H9 (cell line): ENCODE measurements around the gene SMC3. TPM values are rescaled to one million over a fixed set of nuclear protein-coding genes. Genes with fewer than 3 reads are reported as not detected.

Experiments used
- DNase-seq: peaks from one replicate; pipeline ENCODE4 v3.0.0-alpha.2; 2017
- H2AFZ ChIP-seq: one replicate; pipeline ENCODE4 v1.6.1; 2013; ENCODE audit warnings: mild to moderate bottlenecking, low read length, control low read depth, moderate library complexity
- H2AK5ac ChIP-seq: 2 replicates; pipeline ENCODE4 v1.6.1; 2013; ENCODE audit warnings: low read length, control low read depth, mixed read lengths; ENCODE audit not compliant: insufficient read length
- H2BK120ac ChIP-seq: one replicate; pipeline ENCODE4 v1.6.1; 2013; ENCODE audit warnings: low read depth, mild to moderate bottlenecking, low read length, control low read depth, inconsistent platforms; ENCODE audit not compliant: poor library complexity, severe bottlenecking
- H2BK12ac ChIP-seq: 2 replicates; pipeline ENCODE4 v1.6.1; 2013; ENCODE audit warnings: low read length, control low read depth, mixed read lengths, low read depth; ENCODE audit not compliant: insufficient read length
- H2BK15ac ChIP-seq: 2 replicates; pipeline ENCODE4 v1.6.1; 2013; ENCODE audit warnings: low read depth, low read length, control low read depth
- H2BK20ac ChIP-seq: one replicate; pipeline ENCODE4 v1.6.1; 2013; ENCODE audit warnings: low read depth, mild to moderate bottlenecking, low read length, control low read depth, inconsistent platforms; ENCODE audit not compliant: poor library complexity, severe bottlenecking
- H2BK5ac ChIP-seq: 2 replicates; pipeline ENCODE4 v1.6.1; 2013; ENCODE audit warnings: low read length, control low read depth, mixed read lengths; ENCODE audit not compliant: insufficient read length
- H3K14ac ChIP-seq: 2 replicates; pipeline ENCODE4 v1.6.1; 2013; ENCODE audit warnings: low read length, control low read depth; ENCODE audit not compliant: insufficient read depth
- H3K18ac ChIP-seq: 2 replicates; pipeline ENCODE4 v1.6.1; 2013; ENCODE audit warnings: low read depth, mild to moderate bottlenecking, mixed read lengths, low read length, control low read depth; ENCODE audit not compliant: insufficient read length
- H3K23ac ChIP-seq: 2 replicates; pipeline ENCODE4 v1.6.1; 2013; ENCODE audit warnings: low read length, control low read depth, mixed read lengths, low read depth; ENCODE audit not compliant: insufficient read length
- H3K23me2 ChIP-seq: 2 replicates; pipeline ENCODE4 v1.6.1; 2013; ENCODE audit warnings: low read depth, mild to moderate bottlenecking, mixed read lengths, low read length, control low read depth; ENCODE audit not compliant: insufficient read length, poor library complexity, severe bottlenecking
- H3K27ac ChIP-seq: 2 replicates; pipeline ENCODE4 v1.5.1; 2013; ENCODE audit warnings: low read length, control low read depth, mixed read lengths, low read depth; ENCODE audit not compliant: insufficient read length
- H3K27me3 ChIP-seq: 2 replicates; pipeline ENCODE4 v1.6.1; 2013; ENCODE audit warnings: low read length, control low read depth, inconsistent platforms; ENCODE audit not compliant: insufficient read depth
- H3K4ac ChIP-seq: 2 replicates; pipeline ENCODE4 v1.6.1; 2013; ENCODE audit warnings: low read depth, mild to moderate bottlenecking, control low read depth, inconsistent platforms, low read length, moderate library complexity
- H3K4me1 ChIP-seq: 2 replicates; pipeline ENCODE4 v1.6.1; 2013; ENCODE audit warnings: low read length, control low read depth, inconsistent platforms; ENCODE audit not compliant: insufficient read depth
- H3K4me2 ChIP-seq: 2 replicates; pipeline ENCODE4 v1.6.1; 2013; ENCODE audit warnings: low read length, control low read depth, mixed read lengths; ENCODE audit not compliant: insufficient read length, insufficient read depth
- H3K56ac ChIP-seq: 2 replicates; pipeline ENCODE4 v1.6.1; 2013; ENCODE audit warnings: low read depth, mild to moderate bottlenecking, mixed read lengths, low read length, control low read depth; ENCODE audit not compliant: insufficient read length
- H3K79me1 ChIP-seq: 2 replicates; pipeline ENCODE4 v1.6.1; 2013; ENCODE audit warnings: low read depth, mild to moderate bottlenecking, moderate library complexity, low read length, control low read depth, inconsistent platforms; ENCODE audit not compliant: insufficient read depth, poor library complexity, severe bottlenecking
- H3K79me2 ChIP-seq: 2 replicates; pipeline ENCODE4 v1.6.1; 2013; ENCODE audit warnings: low read length, control low read depth, inconsistent platforms; ENCODE audit not compliant: insufficient read depth
- H3K9ac ChIP-seq: 2 replicates; pipeline ENCODE4 v1.6.1; 2013; ENCODE audit warnings: low read length, control low read depth, mixed read lengths; ENCODE audit not compliant: insufficient read length; ENCODE audit errors: extremely low read depth
- H3K9me3 ChIP-seq: one replicate; pipeline ENCODE4 v1.6.1; 2013; ENCODE audit warnings: low read depth, low read length, inconsistent platforms; ENCODE audit not compliant: control insufficient read depth
- H3T11ph ChIP-seq: one replicate; pipeline ENCODE4 v1.6.1; 2013; ENCODE audit warnings: mild to moderate bottlenecking, low read length, control low read depth, inconsistent platforms
- H4K20me1 ChIP-seq: one replicate; pipeline ENCODE4 v1.6.1; 2013; ENCODE audit not compliant: control insufficient read depth, insufficient read length, insufficient read depth
- H4K5ac ChIP-seq: 2 replicates; pipeline ENCODE4 v1.6.1; 2013; ENCODE audit warnings: low read depth, mild to moderate bottlenecking, mixed read lengths, low read length, control low read depth; ENCODE audit not compliant: insufficient read length
- H4K8ac ChIP-seq: replicated peaks from 2 replicates; pipeline ENCODE4 v1.6.1; 2013; ENCODE audit warnings: low read length, control low read depth, mixed read lengths, low read depth; ENCODE audit not compliant: insufficient read length
- H4K91ac ChIP-seq: 2 replicates; pipeline ENCODE4 v1.6.1; 2013; ENCODE audit warnings: low read depth, mild to moderate bottlenecking, moderate library complexity, mixed read lengths, low read length, control low read depth; ENCODE audit not compliant: insufficient read length
- H3K27ac Mint-ChIP-seq, 3 experiments: 2 replicates in 2 of 3; 3 replicates in 1 of 3; pipeline ENCODE4 v1.8.0; 2020 to 2021; ENCODE audit warnings: mixed read lengths in 3 of 3, mild to moderate bottlenecking in 1 of 3, moderate library complexity in 1 of 3
- H3K27me3 Mint-ChIP-seq: 2 replicates; pipeline ENCODE4 v1.8.0; 2021; ENCODE audit warnings: low read depth, mild to moderate bottlenecking, moderate library complexity, mixed read lengths
- H3K36me3 Mint-ChIP-seq, 3 experiments: 2 replicates in 2 of 3; 3 replicates in 1 of 3; pipeline ENCODE4 v1.8.0; 2020 to 2021; ENCODE audit warnings: low read depth in 3 of 3, mixed read lengths in 3 of 3; ENCODE audit not compliant: insufficient read depth in 1 of 3
- H3K4me1 Mint-ChIP-seq, 2 experiments: 2 replicates each; pipeline ENCODE4 v1.8.0; 2020; ENCODE audit warnings: mixed read lengths in 2 of 2
- H3K4me3 Mint-ChIP-seq, 2 experiments: 2 replicates in 1 of 2; 3 replicates in 1 of 2; pipeline ENCODE4 v1.8.0; 2020 to 2021; ENCODE audit warnings: mild to moderate bottlenecking in 2 of 2, mixed read lengths in 2 of 2, moderate library complexity in 1 of 2
- H3K9me3 Mint-ChIP-seq, 2 experiments: 2 replicates in 1 of 2; 3 replicates in 1 of 2; pipeline ENCODE4 v1.8.0; 2020; ENCODE audit warnings: mild to moderate bottlenecking in 2 of 2, mixed read lengths in 2 of 2, moderate library complexity in 1 of 2
- WGBS: extraction: QIAGEN DNeasy Blood & Tissue Kit; methylation state at CpG from one replicate; pipeline ENCODE4 v1.1.7; 2013; ENCODE audit warnings: missing lambda C conversion rate, low lambda C conversion rate, mixed read lengths; ENCODE audit not compliant: insufficient read length; ENCODE audit errors: extremely low coverage; 5-methylcytosine and 5-hydroxymethylcytosine counted together
- total RNA-seq: library from RNA; stranded (reverse); gene quantifications from 2 replicates; pipeline ENCODE4 v1.2.1, GENCODE V29; 2021
- TF ChIP-seq, protein P1 (sequence below): fragments of 200-600 bp; sonication (generic); conservative IDR thresholded peaks from 3 replicates; pipeline ENCODE4 v1.8.0; 2021; ENCODE audit warnings: antibody characterized with exemption, mild to moderate bottlenecking

SMC3 gene
- total RNA-seq, 1 experiment from 2014 or later, result 82.4 TPM

DNA sequence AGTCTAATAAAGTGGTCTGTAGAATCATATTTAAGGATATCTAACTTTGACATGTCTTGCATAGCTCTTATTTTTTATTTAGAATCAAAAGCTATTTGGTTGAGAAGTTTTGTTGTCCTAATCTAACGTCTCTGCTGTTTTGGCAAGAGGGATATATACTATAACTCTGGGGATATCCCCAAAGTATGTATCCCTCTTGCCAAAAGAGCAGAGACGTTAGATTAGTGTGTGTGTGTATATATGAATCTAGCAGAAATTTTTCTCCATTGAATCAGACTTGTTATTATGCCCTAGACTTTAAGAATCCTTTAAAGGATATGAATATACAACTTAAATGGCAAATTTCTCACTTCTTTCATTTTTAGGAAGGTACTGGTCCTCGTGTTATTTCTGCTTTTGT is 9.6 kb downstream of the SMC3 start:
- TF ChIP-seq, protein P1, sequence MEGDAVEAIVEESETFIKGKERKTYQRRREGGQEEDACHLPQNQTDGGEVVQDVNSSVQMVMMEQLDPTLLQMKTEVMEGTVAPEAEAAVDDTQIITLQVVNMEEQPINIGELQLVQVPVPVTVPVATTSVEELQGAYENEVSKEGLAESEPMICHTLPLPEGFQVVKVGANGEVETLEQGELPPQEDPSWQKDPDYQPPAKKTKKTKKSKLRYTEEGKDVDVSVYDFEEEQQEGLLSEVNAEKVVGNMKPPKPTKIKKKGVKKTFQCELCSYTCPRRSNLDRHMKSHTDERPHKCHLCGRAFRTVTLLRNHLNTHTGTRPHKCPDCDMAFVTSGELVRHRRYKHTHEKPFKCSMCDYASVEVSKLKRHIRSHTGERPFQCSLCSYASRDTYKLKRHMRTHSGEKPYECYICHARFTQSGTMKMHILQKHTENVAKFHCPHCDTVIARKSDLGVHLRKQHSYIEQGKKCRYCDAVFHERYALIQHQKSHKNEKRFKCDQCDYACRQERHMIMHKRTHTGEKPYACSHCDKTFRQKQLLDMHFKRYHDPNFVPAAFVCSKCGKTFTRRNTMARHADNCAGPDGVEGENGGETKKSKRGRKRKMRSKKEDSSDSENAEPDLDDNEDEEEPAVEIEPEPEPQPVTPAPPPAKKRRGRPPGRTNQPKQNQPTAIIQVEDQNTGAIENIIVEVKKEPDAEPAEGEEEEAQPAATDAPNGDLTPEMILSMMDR, result no peak
- H3K27me3 Mint-ChIP-seq, result no peaks in the 10 kb centered on the region
- no peaks in the 10 kb centered on the region for H3K23me2 ChIP-seq
- H2AK5ac ChIP-seq, result no peak overlapping the region
- no peak overlapping the region for H3K56ac ChIP-seq
- no peaks in the 10 kb centered on the region for H3K27me3 ChIP-seq
- no peak overlapping the region for H3K4me3 Mint-ChIP-seq
- H3K4me1 ChIP-seq, result no peaks in the 10 kb centered on the region
- no peak for DNase-seq
- no peak overlapping the region for H2BK20ac ChIP-seq
- no peak overlapping the region for H3K4ac ChIP-seq
- peaks cover 9% of the 10 kb centered on the region; the same call in 1 of the 2 replicates for H3K79me2 ChIP-seq
- no peak overlapping the region for H3K9ac ChIP-seq
- no peak overlapping the region for H4K91ac ChIP-seq
- H2AFZ ChIP-seq, result no peak overlapping the region
- no peak overlapping the region for H4K5ac ChIP-seq
- H3K9me3 Mint-ChIP-seq, result no peaks in the 10 kb centered on the region
- H3T11ph ChIP-seq, result no peak overlapping the region
- H3K9me3 ChIP-seq, result no peaks in the 10 kb centered on the region
- peaks cover 33 to 68% (median 65%) of the 10 kb centered on the region in 3 experiments; a peak in 6 of 7 replicates for H3K36me3 Mint-ChIP-seq
- no peak overlapping the region for H3K27ac Mint-ChIP-seq
- H3K27ac ChIP-seq, result no peak overlapping the region
- H2BK5ac ChIP-seq, result no peak overlapping the region
- no peak overlapping the region for H4K8ac ChIP-seq
- no peak overlapping the region for H3K23ac ChIP-seq
- H2BK12ac ChIP-seq, result no peak overlapping the region
- WGBS, result no CpG with 5 or more reads among the region's 3 CpGs
- no peak overlapping the region for H3K4me2 ChIP-seq
- no peak overlapping the region for H2BK15ac ChIP-seq
- H3K18ac ChIP-seq, result no peak overlapping the region
- peaks cover 4 to 9% of the 10 kb centered on the region in 2 experiments; a peak in 2 of 4 replicates for H3K4me1 Mint-ChIP-seq
- H4K20me1 ChIP-seq, result no peaks in the 10 kb centered on the region
- H2BK120ac ChIP-seq, result no peak overlapping the region
- H3K79me1 ChIP-seq, result no peaks in the 10 kb centered on the region
- H3K14ac ChIP-seq, result no peak overlapping the region
